Endothelial cell of coronary artery (primary cell): ENCODE measurements around the gene EMP3. TPM values are rescaled to one million over a fixed set of nuclear protein-coding genes. Genes with fewer than 3 reads are reported as not detected.

Experiments
- total RNA-seq: library from RNA; depleted of rRNA; stranded (reverse); fragments of >200 nt; gene quantifications from 2 replicates; pipeline ENCODE4 v1.2.3, GENCODE V29; 2014

Gene EMP3, protein sequence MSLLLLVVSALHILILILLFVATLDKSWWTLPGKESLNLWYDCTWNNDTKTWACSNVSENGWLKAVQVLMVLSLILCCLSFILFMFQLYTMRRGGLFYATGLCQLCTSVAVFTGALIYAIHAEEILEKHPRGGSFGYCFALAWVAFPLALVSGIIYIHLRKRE
- 84.4 and 92.3 TPM in 2 replicates for total RNA-seq

DNA sequence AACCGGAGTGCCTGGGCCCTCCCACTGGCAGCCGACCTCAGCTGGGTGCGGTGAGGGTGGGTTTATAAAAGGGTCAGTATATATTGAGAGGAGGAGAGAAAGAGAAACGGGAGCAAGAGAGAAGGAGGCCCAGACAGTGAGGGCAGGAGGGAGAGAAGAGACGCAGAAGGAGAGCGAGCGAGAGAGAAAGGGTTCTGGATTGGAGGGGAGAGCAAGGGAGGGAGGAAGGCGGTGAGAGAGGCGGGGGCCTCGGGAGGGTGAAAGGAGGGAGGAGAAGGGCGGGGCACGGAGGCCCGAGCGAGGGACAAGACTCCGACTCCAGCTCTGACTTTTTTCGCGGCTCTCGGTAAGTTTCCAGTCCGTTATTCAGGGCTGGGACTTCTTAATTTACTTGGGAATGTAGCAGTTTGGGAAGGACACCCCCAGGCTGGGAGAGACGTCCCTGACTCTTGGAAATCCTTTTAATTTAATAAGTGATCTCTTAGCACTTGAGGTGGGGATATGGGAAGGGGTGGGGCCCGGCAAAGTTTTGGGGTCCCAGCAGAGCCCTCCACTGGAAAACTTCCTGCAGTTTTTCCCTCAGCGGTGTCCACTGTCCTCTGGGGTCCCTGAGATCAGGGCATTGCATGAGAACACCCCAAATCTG, at the start of gene EMP3:
Gene EMP3 (plus strand): TSS at position 288 of the 646 bp plus-strand sequence. CDS start 1,293 bp downstream, outside the sequence.

DNA sequence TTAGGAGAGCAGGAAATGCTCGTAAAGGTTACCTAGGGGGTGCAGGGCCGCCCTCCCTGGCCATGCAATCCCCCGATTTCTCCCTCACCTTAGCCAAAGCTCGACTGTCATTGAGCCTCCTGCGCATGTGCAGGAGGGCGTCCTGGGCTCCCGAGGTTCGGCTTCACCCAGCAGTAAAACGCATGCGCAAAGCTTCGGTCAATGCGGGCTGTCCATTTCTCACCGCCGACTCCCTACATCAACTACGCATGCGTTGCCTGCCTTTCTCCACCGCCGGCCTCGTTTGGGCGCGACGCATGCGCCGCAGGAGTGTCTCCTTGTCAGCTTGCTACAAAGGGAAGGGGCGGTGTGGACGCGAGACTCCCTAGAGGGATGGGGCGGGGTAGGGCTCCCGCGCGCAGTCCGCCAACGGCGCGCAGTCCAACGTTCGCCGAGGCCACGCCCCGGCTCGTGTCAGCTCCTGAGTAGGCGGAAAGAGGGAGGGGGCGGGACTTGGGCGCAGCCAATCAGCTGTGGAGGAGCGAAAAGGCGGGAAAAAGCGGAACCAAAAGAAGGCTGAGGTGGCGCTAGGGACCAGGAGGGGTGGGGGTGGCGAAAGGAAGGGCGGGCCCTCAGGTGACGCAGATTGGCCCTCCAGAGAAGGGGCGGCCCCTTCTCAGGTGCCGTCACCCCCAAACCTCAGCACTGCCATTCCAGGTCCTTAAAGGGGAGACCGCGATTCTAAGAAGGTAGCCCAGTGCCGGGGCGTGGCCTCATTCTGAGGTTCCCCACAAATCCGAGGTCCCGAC, 38.7 kb downstream of the EMP3 start, which contains the start of the genes SYNGR4 and TMEM143:
Gene SYNGR4 (plus strand): TSS at position 558 of the 788 bp plus-strand sequence. CDS start 1,476 bp downstream, outside the sequence.
Gene TMEM143 (minus strand): TSS at position 131 of the 788 bp plus-strand sequence. CDS start 20 bp downstream, at position 111.

Other genes starting within 250 kb of the EMP3 start
- gene PLA2G4C, start 214.7 kb upstream of the EMP3 start, total RNA-seq, result 27.0 and 40.9 TPM in 2 replicates
- gene LIG1, start 155.2 kb upstream of the EMP3 start, total RNA-seq, result 22.6 and 51.4 TPM in 2 replicates
- gene ZSWIM9, start 154.9 kb upstream of the EMP3 start, total RNA-seq, result 2.9 TPM in 2 replicates
- 106 and 112 TPM in 2 replicates for gene CARD8, start 69.6 kb upstream of the EMP3 start, total RNA-seq
- gene ZNF114, start 55.5 kb upstream of the EMP3 start, total RNA-seq, result 0.28 and 1.7 TPM in 2 replicates
- 2.0 and 2.6 TPM in 2 replicates for gene TMEM143, start 38.4 kb downstream of the EMP3 start, total RNA-seq
- gene SYNGR4, start 38.8 kb downstream of the EMP3 start, total RNA-seq, result not detected in 2 replicates
- 43.4 and 47.6 TPM in 2 replicates for gene KDELR1, start 66.0 kb downstream of the EMP3 start, total RNA-seq
- 0.27 and 0.66 TPM in 2 replicates for gene GRIN2D, start 68.1 kb downstream of the EMP3 start, total RNA-seq
- gene GRWD1, start 120.4 kb downstream of the EMP3 start, total RNA-seq, result 30.1 and 31.1 TPM in 2 replicates
- gene KCNJ14, start 130.0 kb downstream of the EMP3 start, total RNA-seq, result 0.36 and 0.75 TPM in 2 replicates
- gene CYTH2, start 143.8 kb downstream of the EMP3 start, total RNA-seq, result 58.9 and 69.9 TPM in 2 replicates
- under 0.01 and 0.28 TPM in 2 replicates for gene LMTK3, start 186.3 kb downstream of the EMP3 start, total RNA-seq
- gene SULT2B1, start 226.6 kb downstream of the EMP3 start, total RNA-seq, result not detected in 2 replicates